H1 (cell line): Measurements from ENCODE around the gene INHBA. TPM values are rescaled to one million over a fixed set of nuclear protein-coding genes. Genes with fewer than 3 reads are reported as not detected.

Experiments used
- CTCF ChIA-PET: fragments of 300-600 bp; sonication (Branson Sonifier 250); formaldehyde crosslinking; loops from one replicate; lab custom pipeline; 2021; ENCODE audit not compliant: partially characterized antibody; lab: Charles Lee
- POLR2A ChIA-PET: fragments of 300-600 bp; sonication (Branson Sonifier 250); formaldehyde crosslinking; loops from one replicate; lab custom pipeline; 2021; ENCODE audit warnings: inconsistent platforms; ENCODE audit not compliant: partially characterized antibody; lab: Charles Lee
- DNase-seq, 2 experiments: peaks; one replicate each; pipeline versions ENCODE4 v3.0.0 to v3.0.0-alpha.2; 2010 to 2022; ENCODE audit warnings: low spot score in 2 of 2, low read depth in 1 of 2, mixed read lengths in 1 of 2
- FAIRE-seq: peaks from 2 replicates; lab custom pipeline; 2011; peaks lifted over from hg19 to GRCh38; lab: Jason Lieb, UNC
- H2AFZ ChIP-seq: 2 replicates; pipeline ENCODE4 v1.8.1; 2012; ENCODE audit warnings: low read length, inconsistent platforms
- H2AK5ac ChIP-seq: 2 replicates; pipeline ENCODE4 v1.6.1; 2013; ENCODE audit warnings: low read depth, low read length
- H2BK120ac ChIP-seq: replicated peaks from 2 replicates; pipeline ENCODE3; 2013; ENCODE audit warnings: low read depth, low read length, inconsistent platforms
- H2BK12ac ChIP-seq: 2 replicates; pipeline ENCODE4 v1.6.1; 2013; ENCODE audit warnings: low read depth, low read length
- H2BK15ac ChIP-seq: 2 replicates; pipeline ENCODE4 v1.6.1; 2013; ENCODE audit warnings: low read length
- H2BK20ac ChIP-seq: 2 replicates; pipeline ENCODE4 v1.6.1; 2013; ENCODE audit warnings: low read length
- H2BK5ac ChIP-seq: 2 replicates; pipeline ENCODE4 v1.6.1; 2013; ENCODE audit warnings: low read depth, low read length
- H3K14ac ChIP-seq: 2 replicates; pipeline ENCODE4 v1.6.1; 2013; ENCODE audit warnings: inconsistent platforms; ENCODE audit not compliant: insufficient read length
- H3K18ac ChIP-seq: 2 replicates; pipeline ENCODE4 v1.6.1; 2013; ENCODE audit warnings: low read length; ENCODE audit errors: extremely low read depth
- H3K23ac ChIP-seq: 2 replicates; pipeline ENCODE4 v1.6.1; 2013; ENCODE audit warnings: inconsistent platforms; ENCODE audit not compliant: insufficient read length
- H3K23me2 ChIP-seq: 2 replicates; pipeline ENCODE4 v1.6.1; 2013; ENCODE audit warnings: low read depth, low read length
- H3K27ac ChIP-seq: 2 replicates; pipeline ENCODE4 v1.6.1; 2011; ENCODE audit warnings: low read depth, low read length, inconsistent platforms
- H3K27me3 ChIP-seq, 4 experiments: replicated peaks in 1 of 4; 1 replicate in 1 of 4; 2 replicates in 3 of 4; pipeline versions ENCODE4 v1.6.1 to v1.8.1; 2011 to 2013; ENCODE audit warnings: low read length in 3 of 4, mild to moderate bottlenecking in 3 of 4, inconsistent platforms in 2 of 4, mixed read lengths in 2 of 4, moderate library complexity in 1 of 4; ENCODE audit not compliant: control insufficient read depth in 3 of 4, insufficient read depth in 3 of 4; ENCODE audit errors: extremely low read depth in 1 of 4
- H3K36me3 ChIP-seq, 4 experiments: 2 replicates each; pipeline versions ENCODE4 v1.6.1 to v1.8.1; 2011 to 2013; ENCODE audit warnings: mild to moderate bottlenecking in 4 of 4, low read length in 3 of 4, moderate library complexity in 2 of 4, control low read depth in 1 of 4, inconsistent platforms in 1 of 4; ENCODE audit not compliant: insufficient read depth in 4 of 4, control insufficient read depth in 2 of 4
- H3K4ac ChIP-seq: replicated peaks from 2 replicates; pipeline ENCODE3; 2013; ENCODE audit warnings: low read length, low read depth, mixed read lengths, inconsistent platforms; ENCODE audit not compliant: insufficient read length
- H3K4me1 ChIP-seq, 4 experiments: replicated peaks in 1 of 4; 1 replicate in 1 of 4; 2 replicates in 3 of 4; pipeline versions ENCODE4 v1.6.1 to v1.8.1; 2011 to 2013; ENCODE audit warnings: low read length in 3 of 4, inconsistent platforms in 2 of 4, mixed read lengths in 1 of 4; ENCODE audit not compliant: insufficient read depth in 4 of 4, control insufficient read depth in 3 of 4
- H3K4me2 ChIP-seq, 2 experiments: 2 replicates each; pipeline versions ENCODE4 v1.6.1 to v1.8.1; 2011 to 2013; ENCODE audit warnings: low read depth in 2 of 2, low read length in 2 of 2, control low read depth in 1 of 2, inconsistent platforms in 1 of 2, mild to moderate bottlenecking in 1 of 2; ENCODE audit not compliant: insufficient read depth in 1 of 2
- H3K4me3 ChIP-seq, 4 experiments: fragments of 200-600, 300-600 bp in 1 of 4; sonication (generic), shearing (Covaris generic), sonication (Bioruptor Twin) in 1 of 4; 2 replicates each; pipeline versions ENCODE4 v1.5.1 to v1.8.1; 2011 to 2016; ENCODE audit warnings: low read length in 4 of 4, low read depth in 3 of 4, control low read depth in 2 of 4, inconsistent platforms in 2 of 4, mild to moderate bottlenecking in 2 of 4, mixed read lengths in 1 of 4, moderate library complexity in 1 of 4; ENCODE audit not compliant: insufficient read depth in 2 of 4; ENCODE audit errors: extremely low read depth in 1 of 4
- H3K56ac ChIP-seq: replicated peaks from 2 replicates; pipeline ENCODE3; 2013; ENCODE audit warnings: low read depth, mild to moderate bottlenecking, mixed read lengths, low read length, inconsistent platforms; ENCODE audit not compliant: insufficient read length
- H3K79me1 ChIP-seq: 2 replicates; pipeline ENCODE4 v1.6.1; 2013; ENCODE audit warnings: low read depth, low read length, control low read depth
- H3K79me2 ChIP-seq, 2 experiments: 2 replicates each; pipeline versions ENCODE4 v1.6.1 to v1.8.1; 2012 to 2013; ENCODE audit warnings: low read length in 2 of 2, mild to moderate bottlenecking in 2 of 2, inconsistent platforms in 1 of 2; ENCODE audit not compliant: insufficient read depth in 2 of 2, control insufficient read depth in 1 of 2
- H3K9ac ChIP-seq, 4 experiments: replicated peaks in 1 of 4; 1 replicate in 1 of 4; 2 replicates in 3 of 4; pipeline versions ENCODE4 v1.6.1 to v1.8.1; 2011 to 2013; ENCODE audit warnings: low read depth in 3 of 4, low read length in 3 of 4, control low read depth in 2 of 4, mild to moderate bottlenecking in 2 of 4, moderate library complexity in 2 of 4, inconsistent platforms in 1 of 4; ENCODE audit errors: extremely low read depth in 1 of 4
- H3K9me3 ChIP-seq, 2 experiments: 2 replicates each; pipeline versions ENCODE4 v1.6.1 to v1.8.1; 2012 to 2013; ENCODE audit warnings: mild to moderate bottlenecking in 2 of 2, moderate library complexity in 2 of 2, control low read depth in 1 of 2, inconsistent platforms in 1 of 2, low read depth in 1 of 2, low read length in 1 of 2, mixed read lengths in 1 of 2; ENCODE audit not compliant: insufficient read depth in 2 of 2
- H4K20me1 ChIP-seq, 2 experiments: replicated peaks in 1 of 2; 2 replicates each; pipeline versions ENCODE3 to v1.8.1; 2011 to 2013; ENCODE audit warnings: inconsistent platforms in 2 of 2, low read length in 2 of 2, mild to moderate bottlenecking in 1 of 2; ENCODE audit not compliant: insufficient read depth in 2 of 2, control insufficient read depth in 1 of 2
- H4K5ac ChIP-seq: 2 replicates; pipeline ENCODE4 v1.6.1; 2013; ENCODE audit warnings: low read length, low read depth, mixed read lengths, inconsistent platforms; ENCODE audit not compliant: insufficient read length
- H4K8ac ChIP-seq: 2 replicates; pipeline ENCODE4 v1.8.0; 2013; ENCODE audit warnings: mild to moderate bottlenecking, moderate library complexity, low read length, inconsistent platforms; ENCODE audit not compliant: insufficient read depth; ENCODE audit errors: extremely low read depth
- H4K91ac ChIP-seq: replicated peaks from 2 replicates; pipeline ENCODE3; 2013; ENCODE audit warnings: low read length, mixed read lengths, inconsistent platforms; ENCODE audit not compliant: insufficient read length
- EP300 ChIP-seq, 2 experiments: IDR thresholded peaks; 1 replicate in 1 of 2; 2 replicates in 1 of 2; pipeline ENCODE4 v1.6.1; 2011 to 2012; ENCODE audit warnings: low read depth in 2 of 2, low read length in 2 of 2, mild to moderate bottlenecking in 2 of 2, borderline replicate concordance in 1 of 2, inconsistent platforms in 1 of 2, moderate library complexity in 1 of 2
- EZH2 ChIP-seq: fragments of 200-600 bp; sonication (generic); IDR thresholded peaks from 2 replicates; pipeline ENCODE4 v1.7.1; 2012; ENCODE audit warnings: low read depth, mild to moderate bottlenecking, moderate library complexity, low read length, inconsistent platforms; ENCODE audit not compliant: severe bottlenecking
- HDAC6 ChIP-seq: IDR thresholded peaks from one replicate; pipeline ENCODE4 v1.7.1; 2012; ENCODE audit warnings: low read depth, mild to moderate bottlenecking, inconsistent platforms, low read length, moderate library complexity
- RFX5 ChIP-seq: IDR thresholded peaks from 2 replicates; pipeline ENCODE4 v1.6.1; 2011; ENCODE audit warnings: low read depth, low read length, improper control_type of control experiment, borderline replicate concordance
- SRF ChIP-seq: IDR thresholded peaks from 2 replicates; pipeline ENCODE4 v1.6.1; 2011; ENCODE audit warnings: mild to moderate bottlenecking, low read depth, low read length, moderate library complexity
- YY1 ChIP-seq: IDR thresholded peaks from 2 replicates; pipeline ENCODE4 v1.6.1; 2011; ENCODE audit warnings: low read depth, mild to moderate bottlenecking, low read length
- WGBS, 2 experiments: shearing (Covaris generic) in 1 of 2; methylation state at CpG; one replicate each; pipeline versions ENCODE4 v1.1.6 to v1.1.7; 2013 to 2015; ENCODE audit warnings: low lambda C conversion rate in 2 of 2, mixed read lengths in 2 of 2, inconsistent platforms in 1 of 2, low coverage in 1 of 2, missing lambda C conversion rate in 1 of 2; ENCODE audit not compliant: insufficient replicate concordance in 2 of 2, insufficient coverage in 1 of 2, insufficient read length in 1 of 2; ENCODE audit errors: extremely low coverage in 1 of 2, missing lambda C conversion rate in 1 of 2; 5-methylcytosine and 5-hydroxymethylcytosine counted together
- polyA plus RNA-seq, 7 experiments: library from polyadenylated mRNA; depleted of rRNA in 3 of 7; stranded (reverse) in 5 of 7; unstranded in 2 of 7; fragments of >200 nt in 5 of 7; fragments of 200-250 nt in 2 of 7; gene quantifications; 1 replicate in 5 of 7; 2 replicates in 1 of 7; 4 replicates in 1 of 7; pipeline versions ENCODE4 v1.2.1 to v1.2.3, GENCODE V29; 2011 to 2013; ENCODE audit warnings: missing spikeins in 2 of 7, mixed read lengths in 2 of 7
- total RNA-seq: library from RNA; stranded (reverse); fragmentation: NEBNext Ultra II Directional; extraction: Animal tissue kit (Norgen Biotek cat#: 25700); gene quantifications from 2 replicates; pipeline ENCODE4 v1.2.1, GENCODE V29; 2021
- TF ChIP-seq, protein P1 (sequence below), 3 experiments: IDR thresholded peaks; 1 replicate in 2 of 3; 2 replicates in 1 of 3; pipeline versions ENCODE4 v1.5.1 to v1.6.1; 2011; ENCODE audit warnings: low read length in 3 of 3, mild to moderate bottlenecking in 3 of 3, inconsistent platforms in 2 of 3, low read depth in 1 of 3, moderate library complexity in 1 of 3; ENCODE audit not compliant: insufficient read depth in 1 of 3; ENCODE audit errors: control extremely low read depth in 1 of 3

Gene INHBA
- total and polyA plus RNA-seq, 2 of the 8 experiments (the other 6 are each of a cell fraction or from before 2014, with no cell fraction given): 1.1 to 2.7 TPM

DNA sequence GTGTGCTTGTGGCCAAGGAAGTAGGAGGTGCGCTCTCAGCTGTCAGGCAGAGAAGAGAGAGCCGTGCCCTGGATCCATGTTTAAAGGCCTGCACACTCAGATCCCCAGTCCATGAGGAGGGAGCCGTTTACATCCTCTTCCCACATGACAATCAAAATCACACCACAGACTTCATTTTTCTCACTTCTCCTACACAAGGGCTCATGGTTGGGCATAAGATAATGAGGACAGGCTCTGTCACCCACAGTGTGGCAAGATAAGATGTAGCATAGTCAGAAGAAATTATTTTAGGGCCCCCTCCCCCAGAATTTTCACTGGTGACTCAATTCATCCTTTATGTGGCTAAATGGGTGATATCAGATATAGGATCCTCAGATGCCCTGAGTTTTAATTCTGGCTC, 35.9 kb upstream of the INHBA start:
- Histone ChIP-seq H3K23me2 (no peaks in the 10 kb centered on the region), H3K9ac (no peak overlapping the region), H3K79me1 (no peaks in the 10 kb centered on the region; the same call in 1 of the 2 replicates), H3K14ac (no peak overlapping the region), H3K4me3 (no peak overlapping the region), H3K18ac (no peak overlapping the region), H2AFZ (no peak overlapping the region), H4K91ac (no peak overlapping the region), H2BK15ac (no peak overlapping the region), H3K36me3 (no peaks in the 10 kb centered on the region), H3K4me2 (no peak overlapping the region), H2AK5ac (no peak overlapping the region), H3K23ac (no peak overlapping the region), H2BK120ac (no peak overlapping the region), H3K27ac (no peak overlapping the region), H2BK20ac (no peak overlapping the region), H3K56ac (no peak overlapping the region), H3K9me3 (peaks cover 7 to 9% of the 10 kb centered on the region in 2 experiments; a peak in 2 of 4 replicates), H3K27me3 (no peaks in the 10 kb centered on the region), H3K4me1 (no peaks in the 10 kb centered on the region), H3K79me2 (no peaks in the 10 kb centered on the region), H2BK12ac (no peak overlapping the region), H2BK5ac (no peak overlapping the region), H3K4ac (no peak overlapping the region), H4K20me1 (no peaks in the 10 kb centered on the region), H4K5ac (no peak overlapping the region), H4K8ac (no peak overlapping the region)
- 97% methylated on average over 3 of the region's 3 CpGs; no CpG with 5 or more reads in 1 of the 2 experiments for WGBS, 2 experiments
- ChIA-PET POLR2A (no interaction called here), CTCF (no interaction called here)
- FAIRE-seq (no peak), DNase-seq (no peak)
- no peak for TF ChIP-seq EP300 (IDR thresholded peaks at IDR 0.05; ENCODE audit: borderline replicate concordance in 1 of 2, low read depth in 2 of 2, low read length in 2 of 2)
- TF ChIP-seq HDAC6: no peak
- TF ChIP-seq RFX5: no peak
- TF ChIP-seq SRF: no peak
- TF ChIP-seq YY1: no peak
- no peak for TF ChIP-seq EZH2
- TF ChIP-seq, protein P1, sequence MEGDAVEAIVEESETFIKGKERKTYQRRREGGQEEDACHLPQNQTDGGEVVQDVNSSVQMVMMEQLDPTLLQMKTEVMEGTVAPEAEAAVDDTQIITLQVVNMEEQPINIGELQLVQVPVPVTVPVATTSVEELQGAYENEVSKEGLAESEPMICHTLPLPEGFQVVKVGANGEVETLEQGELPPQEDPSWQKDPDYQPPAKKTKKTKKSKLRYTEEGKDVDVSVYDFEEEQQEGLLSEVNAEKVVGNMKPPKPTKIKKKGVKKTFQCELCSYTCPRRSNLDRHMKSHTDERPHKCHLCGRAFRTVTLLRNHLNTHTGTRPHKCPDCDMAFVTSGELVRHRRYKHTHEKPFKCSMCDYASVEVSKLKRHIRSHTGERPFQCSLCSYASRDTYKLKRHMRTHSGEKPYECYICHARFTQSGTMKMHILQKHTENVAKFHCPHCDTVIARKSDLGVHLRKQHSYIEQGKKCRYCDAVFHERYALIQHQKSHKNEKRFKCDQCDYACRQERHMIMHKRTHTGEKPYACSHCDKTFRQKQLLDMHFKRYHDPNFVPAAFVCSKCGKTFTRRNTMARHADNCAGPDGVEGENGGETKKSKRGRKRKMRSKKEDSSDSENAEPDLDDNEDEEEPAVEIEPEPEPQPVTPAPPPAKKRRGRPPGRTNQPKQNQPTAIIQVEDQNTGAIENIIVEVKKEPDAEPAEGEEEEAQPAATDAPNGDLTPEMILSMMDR (IDR thresholded peaks at IDR 0.05; ENCODE audit: control extremely low read depth in 1 of 3, insufficient read depth in 1 of 3, low read depth in 1 of 3, low read length in 3 of 3): no peak
